ENCODE results near the gene ATP13A4.

ATP13A4 gene

DNA sequence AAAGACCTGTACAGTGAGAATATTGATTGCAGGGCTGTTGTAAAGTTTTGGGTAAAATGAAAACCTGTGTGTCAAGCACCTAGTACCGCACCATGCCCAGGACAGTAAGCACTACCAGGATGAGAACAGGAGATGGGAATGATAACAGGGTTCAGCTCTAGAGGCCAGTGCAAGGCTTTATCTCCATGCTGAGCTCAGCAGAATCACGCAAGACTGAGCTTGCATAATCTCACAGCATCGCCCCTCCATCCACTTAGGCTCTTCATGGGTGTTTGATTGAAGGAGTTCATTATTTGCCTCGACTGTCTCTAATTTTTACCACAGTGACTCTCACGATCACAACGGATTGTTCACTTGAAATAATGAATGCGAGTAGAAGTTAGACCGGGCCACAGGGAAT, 179.1 kb downstream of the ATP13A4 start:
- no peak for DNase-seq (ENCODE audit: low read depth)
- TF ChIP-seq, protein P1, sequence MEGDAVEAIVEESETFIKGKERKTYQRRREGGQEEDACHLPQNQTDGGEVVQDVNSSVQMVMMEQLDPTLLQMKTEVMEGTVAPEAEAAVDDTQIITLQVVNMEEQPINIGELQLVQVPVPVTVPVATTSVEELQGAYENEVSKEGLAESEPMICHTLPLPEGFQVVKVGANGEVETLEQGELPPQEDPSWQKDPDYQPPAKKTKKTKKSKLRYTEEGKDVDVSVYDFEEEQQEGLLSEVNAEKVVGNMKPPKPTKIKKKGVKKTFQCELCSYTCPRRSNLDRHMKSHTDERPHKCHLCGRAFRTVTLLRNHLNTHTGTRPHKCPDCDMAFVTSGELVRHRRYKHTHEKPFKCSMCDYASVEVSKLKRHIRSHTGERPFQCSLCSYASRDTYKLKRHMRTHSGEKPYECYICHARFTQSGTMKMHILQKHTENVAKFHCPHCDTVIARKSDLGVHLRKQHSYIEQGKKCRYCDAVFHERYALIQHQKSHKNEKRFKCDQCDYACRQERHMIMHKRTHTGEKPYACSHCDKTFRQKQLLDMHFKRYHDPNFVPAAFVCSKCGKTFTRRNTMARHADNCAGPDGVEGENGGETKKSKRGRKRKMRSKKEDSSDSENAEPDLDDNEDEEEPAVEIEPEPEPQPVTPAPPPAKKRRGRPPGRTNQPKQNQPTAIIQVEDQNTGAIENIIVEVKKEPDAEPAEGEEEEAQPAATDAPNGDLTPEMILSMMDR (IDR thresholded peaks at IDR 0.05; ENCODE audit: insufficient read depth, low read depth, low read length, missing control alignments): no peak
- H3K4me3 ChIP-seq (ENCODE audit: low read length): no peak overlapping the region

DNA sequence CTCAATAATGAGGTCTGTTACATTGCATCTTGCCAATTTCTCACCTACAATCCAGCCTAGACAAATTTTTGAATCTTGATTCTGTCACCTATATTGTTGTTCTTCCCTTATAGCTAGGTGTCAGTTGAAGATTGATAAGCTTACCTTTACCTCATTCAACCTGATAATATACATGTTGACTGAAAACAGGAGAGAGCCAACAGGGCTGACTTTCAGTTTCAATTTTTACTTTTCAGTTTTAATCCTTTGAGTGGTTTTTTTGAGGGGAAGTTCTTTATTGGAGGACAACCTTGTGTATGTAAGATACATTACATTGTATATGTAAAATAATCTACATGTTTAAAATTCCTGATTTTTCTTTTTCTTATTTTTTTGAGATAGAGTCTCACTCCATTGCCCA, 181.9 kb downstream of the ATP13A4 start:
- no peak for DNase-seq (ENCODE audit: low read depth)
- TF ChIP-seq, protein P1 (IDR thresholded peaks at IDR 0.05; ENCODE audit: insufficient read depth, low read depth, low read length, missing control alignments): no peak
- no peak overlapping the region for H3K4me3 ChIP-seq (ENCODE audit: low read length)

DNA sequence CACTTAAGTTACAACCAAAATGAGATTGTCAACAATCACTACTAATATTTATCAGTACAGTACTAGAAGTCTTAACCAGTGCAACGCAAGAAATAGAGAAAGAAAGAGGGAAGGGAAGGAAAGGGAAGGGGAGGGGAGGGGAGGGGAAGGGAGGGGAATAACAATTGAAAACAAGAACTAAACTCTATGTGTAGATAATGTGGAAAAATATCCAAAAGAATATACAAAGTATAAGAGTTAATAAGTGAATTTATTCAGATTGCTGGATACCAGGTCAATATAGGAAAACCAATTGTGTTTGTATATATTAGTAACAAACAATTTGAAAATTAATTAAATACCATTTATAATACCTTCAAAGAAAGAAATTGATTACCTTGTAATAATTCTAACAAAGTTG, 186.8 kb downstream of the ATP13A4 start:
- no peak overlapping the region for H3K4me3 ChIP-seq (ENCODE audit: low read length)
- TF ChIP-seq, protein P1 (IDR thresholded peaks at IDR 0.05; ENCODE audit: insufficient read depth, low read depth, low read length, missing control alignments): no peak
- no peak for DNase-seq (ENCODE audit: low read depth)

DNA sequence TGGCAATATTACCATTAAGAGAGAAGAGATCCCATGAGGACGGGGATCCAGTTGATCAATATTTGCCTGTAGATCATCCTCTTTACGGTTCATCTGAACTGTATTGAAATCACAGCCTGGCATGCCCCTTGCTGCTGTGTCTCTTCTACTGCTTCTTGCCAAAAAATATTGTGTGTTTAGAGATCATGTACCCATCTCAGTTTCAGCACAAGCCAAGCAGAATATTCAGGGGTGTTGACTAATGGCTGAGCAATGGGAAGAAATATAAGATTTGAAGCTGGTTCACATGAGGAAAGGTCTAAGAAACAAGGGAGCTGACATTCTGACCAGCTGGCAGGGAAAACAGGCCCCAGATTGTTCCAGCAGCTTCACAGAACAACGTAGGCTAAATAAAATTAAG, 197.4 kb downstream of the ATP13A4 start:
- TF ChIP-seq, protein P1 (IDR thresholded peaks at IDR 0.05; ENCODE audit: insufficient read depth, low read depth, low read length, missing control alignments): no peak
- DNase-seq (ENCODE audit: low read depth): no peak
- H3K4me3 ChIP-seq (ENCODE audit: low read length): no peak overlapping the region

DNA sequence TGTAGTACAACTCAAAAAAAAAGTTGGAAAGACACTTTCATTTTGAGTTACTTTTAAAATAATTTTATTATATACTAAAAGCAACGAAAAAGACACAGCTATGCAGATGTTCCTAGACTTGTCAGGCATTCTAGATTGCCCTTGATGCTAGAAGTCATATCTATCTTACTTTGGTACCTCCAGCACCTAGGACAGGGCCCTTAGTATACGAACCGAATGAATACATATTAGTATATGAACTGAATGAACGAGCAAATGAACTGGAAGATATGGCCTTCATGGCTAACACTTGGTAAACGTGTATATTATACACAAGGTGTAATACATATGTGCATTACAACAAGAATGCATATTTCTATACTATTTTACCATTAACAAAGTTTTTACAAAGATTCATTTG, 200.3 kb downstream of the ATP13A4 start:
- TF ChIP-seq, protein P1 (IDR thresholded peaks at IDR 0.05; ENCODE audit: insufficient read depth, low read depth, low read length, missing control alignments): no peak
- no peak for DNase-seq (ENCODE audit: low read depth)
- no peak overlapping the region for H3K4me3 ChIP-seq (ENCODE audit: low read length)

Measured in epithelial cell of esophagus (primary cell).